Stimulated activated naive CD8-positive, alpha-beta T cell treated with anti-CD3 and anti-CD28 coated beads, Interleukin-15, Interleukin-2, amounts not matched to agents 100 U/mL and 50 U/mL, for 24 hours (primary cell): ENCODE results near the gene FAM149A.

Source experiments
- ATAC-seq: fragments of 150-1000 bp; cut with Tn5 transposase; one replicate; pipeline ENCODE4 v1.10.0; 2021
- DNase-seq: peaks from one replicate; pipeline ENCODE4 v3.0.0; 2021

Gene FAM149A

GRCh38 chr4:186202490-186203140 is 98.1 kb downstream of the FAM149A start:
- ATAC-seq (no peak), DNase-seq (no peak)

- no peak for DNase-seq
- no peak for ATAC-seq
These were observed 98.9 kb downstream of the FAM149A start for GRCh38 chr4:186203406-186203805.

DNA sequence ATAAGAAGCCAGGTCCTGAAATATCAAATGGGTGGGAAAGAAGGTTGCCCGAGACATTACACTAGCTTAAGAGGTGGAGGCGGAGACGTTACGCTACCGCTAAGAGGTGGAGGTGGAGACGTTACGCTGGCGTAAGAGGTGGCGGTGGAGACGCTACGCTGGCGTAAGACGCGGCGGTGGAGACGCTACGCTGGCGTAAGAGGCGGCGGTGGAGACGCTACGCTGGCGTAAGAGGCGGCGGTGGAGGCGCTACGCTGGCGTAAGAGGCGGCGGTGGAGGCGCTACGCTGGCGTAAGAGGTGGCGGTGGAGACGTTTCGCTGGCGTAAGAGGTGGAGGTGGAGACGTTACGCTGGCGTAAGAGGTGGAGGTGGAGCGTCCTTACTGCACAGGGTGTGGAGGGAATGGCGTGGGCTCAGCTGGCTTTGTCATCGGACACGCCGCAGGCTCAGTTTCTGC is 99.6 kb downstream of the FAM149A start:
- DNase-seq (no peak), ATAC-seq (no peak)

GRCh38 chr4:186204686-186205085 is 100.2 kb downstream of the FAM149A start:
- ATAC-seq (no peak), DNase-seq (no peak)

- no peak for DNase-seq
- no peak for ATAC-seq
These were observed 100.7 kb downstream of the FAM149A start for GRCh38 chr4:186205156-186205555.

DNA sequence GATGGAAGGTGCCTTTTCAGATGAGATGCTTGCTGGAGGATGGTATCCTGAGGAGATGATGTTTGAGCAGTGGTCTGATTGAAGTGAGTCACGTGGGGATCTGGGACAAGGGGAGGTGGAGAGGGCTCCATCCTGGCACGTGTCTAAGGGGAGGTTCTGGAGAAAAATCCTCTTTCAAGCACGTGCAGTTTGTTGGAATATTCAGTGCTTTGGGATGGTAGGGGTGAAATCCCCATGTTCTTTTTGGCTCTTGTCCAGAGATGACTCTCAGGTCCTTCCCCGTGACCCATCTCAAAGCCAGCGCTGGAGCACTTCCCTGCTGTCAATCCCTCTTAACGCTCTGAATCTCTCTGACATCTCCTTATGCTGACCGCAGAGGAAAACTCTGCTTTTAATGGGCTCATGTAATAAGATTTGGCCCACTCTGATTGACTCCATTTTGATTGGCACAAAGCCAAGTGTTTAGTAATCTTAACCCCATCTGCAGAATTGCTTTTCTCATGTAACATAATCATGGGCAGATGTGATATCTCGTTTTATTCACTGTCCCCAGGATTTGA is 112.0 kb downstream of the FAM149A start:
- DNase-seq, result no peak
- no peak for ATAC-seq

DNA sequence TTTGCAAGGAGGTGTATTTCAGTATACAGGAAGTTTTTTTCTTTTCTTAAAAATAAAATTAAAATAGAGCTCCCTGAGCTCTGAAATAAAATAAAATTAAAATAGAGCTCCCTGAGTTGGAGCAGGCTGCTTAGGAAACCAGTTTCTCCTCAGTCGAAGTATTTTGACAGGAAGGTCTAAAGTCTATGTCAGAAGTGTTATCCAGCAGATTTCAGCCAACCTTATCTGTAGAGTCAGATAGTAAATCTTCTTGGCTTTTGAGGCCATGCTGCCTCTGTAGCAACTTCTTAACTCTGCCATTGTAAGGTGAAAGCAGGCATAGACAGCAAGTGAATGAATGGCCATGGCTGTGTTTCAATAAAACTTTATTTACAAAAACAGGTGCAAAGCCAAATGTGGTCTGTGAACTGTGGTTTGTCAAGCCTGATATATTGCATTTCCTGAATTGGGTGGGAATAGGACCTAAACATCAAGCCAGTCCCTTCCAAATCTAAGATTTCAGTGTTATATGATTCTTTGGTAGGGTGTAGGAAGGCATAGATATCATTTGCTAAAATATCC is 113.3 kb downstream of the FAM149A start:
- no peak for ATAC-seq
- DNase-seq, result no peak

GRCh38 chr4:186221624-186222023 is 117.1 kb downstream of the FAM149A start:
- DNase-seq (no peak), ATAC-seq (no peak)
